ENCODE measurements around the gene FIS1. TPM values are rescaled to one million over a fixed set of nuclear protein-coding genes. Genes with fewer than 3 reads are reported as not detected.
"Not testable (repeated sequence)": the region's sequence is repeated elsewhere in the genome, so short reads cannot be mapped to it uniquely, and the experiment has no call there.

Gene FIS1
- total RNA-seq, 1 donor from 2014 or later, result 147 TPM

DNA sequence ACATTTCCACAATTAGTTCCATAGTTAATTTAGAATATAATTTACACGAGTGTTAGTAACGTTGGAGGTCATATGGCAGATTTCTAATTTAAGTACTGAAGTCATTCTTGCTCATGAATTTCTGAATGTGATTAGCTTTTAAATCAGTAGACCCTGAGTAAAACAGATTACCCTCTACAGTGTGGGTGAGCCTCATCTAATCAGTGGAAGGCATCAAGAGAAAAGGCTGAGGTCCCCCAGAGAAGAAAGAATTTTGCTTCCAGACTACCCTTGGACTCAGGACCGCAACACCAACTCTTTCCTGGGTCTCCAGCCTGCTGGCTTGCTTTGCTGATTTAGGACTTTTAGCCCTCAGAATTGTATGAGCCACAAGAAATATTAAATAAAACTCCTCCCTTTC lies 43.6 kb upstream of the FIS1 start:
- intact Hi-C loops (cut with DNase I), result no loop called here
- Histone ChIP-seq H3K9me3 (no peaks in the 10 kb centered on the region), H3K36me3 (no peaks in the 10 kb centered on the region), H3K27me3 (peaks cover 27% of the 10 kb centered on the region), H3K27ac (no peak overlapping the region), H3K4me1 (no peaks in the 10 kb centered on the region), H3K4me3 (no peak overlapping the region)
- no peak for ATAC-seq
- DNase-seq, result no peak
- TF ChIP-seq, protein P1, sequence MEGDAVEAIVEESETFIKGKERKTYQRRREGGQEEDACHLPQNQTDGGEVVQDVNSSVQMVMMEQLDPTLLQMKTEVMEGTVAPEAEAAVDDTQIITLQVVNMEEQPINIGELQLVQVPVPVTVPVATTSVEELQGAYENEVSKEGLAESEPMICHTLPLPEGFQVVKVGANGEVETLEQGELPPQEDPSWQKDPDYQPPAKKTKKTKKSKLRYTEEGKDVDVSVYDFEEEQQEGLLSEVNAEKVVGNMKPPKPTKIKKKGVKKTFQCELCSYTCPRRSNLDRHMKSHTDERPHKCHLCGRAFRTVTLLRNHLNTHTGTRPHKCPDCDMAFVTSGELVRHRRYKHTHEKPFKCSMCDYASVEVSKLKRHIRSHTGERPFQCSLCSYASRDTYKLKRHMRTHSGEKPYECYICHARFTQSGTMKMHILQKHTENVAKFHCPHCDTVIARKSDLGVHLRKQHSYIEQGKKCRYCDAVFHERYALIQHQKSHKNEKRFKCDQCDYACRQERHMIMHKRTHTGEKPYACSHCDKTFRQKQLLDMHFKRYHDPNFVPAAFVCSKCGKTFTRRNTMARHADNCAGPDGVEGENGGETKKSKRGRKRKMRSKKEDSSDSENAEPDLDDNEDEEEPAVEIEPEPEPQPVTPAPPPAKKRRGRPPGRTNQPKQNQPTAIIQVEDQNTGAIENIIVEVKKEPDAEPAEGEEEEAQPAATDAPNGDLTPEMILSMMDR (IDR thresholded peaks at IDR 0.05), result no peak

- Histone ChIP-seq H3K9me3 (no peaks in the 10 kb centered on the region), H3K27me3 (peaks cover 15% of the 10 kb centered on the region), H3K4me1 (peaks cover 3% of the 10 kb centered on the region), H3K4me3 (no peak overlapping the region), H3K36me3 (no peaks in the 10 kb centered on the region), H3K27ac (no peak overlapping the region)
- intact Hi-C loops (cut with DNase I), result no loop called here
- TF ChIP-seq, protein P1 (IDR thresholded peaks at IDR 0.05), result no peak
- ATAC-seq, result peak; percentile 85
- DNase-seq, result peak; percentile 72
Measured at GRCh38 chr7:101287032-101287431, 42.2 kb upstream of the FIS1 start.

GRCh38 chr7:101285880-101286279 lies 41.0 kb upstream of the FIS1 start:
- intact Hi-C loops (cut with DNase I); H3K4me3 ChIP-seq; H3K9me3 ChIP-seq; H3K27ac ChIP-seq; H3K4me1 ChIP-seq; H3K36me3 ChIP-seq; H3K27me3 ChIP-seq: not testable (repeated sequence)
- ATAC-seq (peak; percentile 74), DNase-seq (peak; percentile 79)

DNA sequence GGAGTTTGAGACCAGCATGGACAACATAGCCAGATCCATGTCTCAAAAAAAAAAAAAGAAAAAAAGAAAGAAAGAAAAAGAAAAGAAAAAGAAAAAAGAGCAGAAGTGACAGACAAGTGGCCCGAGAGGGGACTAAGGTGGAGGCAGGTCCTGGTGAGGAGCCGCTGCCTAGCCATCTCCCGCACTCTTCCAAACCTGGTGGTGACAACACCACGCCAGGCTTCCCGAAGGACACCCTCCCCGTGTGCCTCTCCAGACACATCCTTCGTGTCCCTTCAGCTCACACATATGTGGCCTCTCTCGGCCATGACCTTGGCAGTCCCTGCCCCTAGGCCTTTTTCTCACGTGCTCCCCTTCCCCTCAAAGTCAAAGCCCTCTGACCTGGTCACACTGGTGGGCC lies 40.3 kb upstream of the FIS1 start:
- H3K4me1 ChIP-seq, result peaks cover 3% of the 10 kb centered on the region
- intact Hi-C loops (cut with DNase I), result no loop called here
- H3K36me3 ChIP-seq, result no peaks in the 10 kb centered on the region
- ATAC-seq (no peak), DNase-seq (no peak)
- H3K9me3 ChIP-seq, result no peaks in the 10 kb centered on the region
- H3K27me3 ChIP-seq, result no peaks in the 10 kb centered on the region
- H3K4me3 ChIP-seq, result no peak overlapping the region
- H3K27ac ChIP-seq, result no peak overlapping the region
- TF ChIP-seq, protein P1 (IDR thresholded peaks at IDR 0.05), result no peak

DNA sequence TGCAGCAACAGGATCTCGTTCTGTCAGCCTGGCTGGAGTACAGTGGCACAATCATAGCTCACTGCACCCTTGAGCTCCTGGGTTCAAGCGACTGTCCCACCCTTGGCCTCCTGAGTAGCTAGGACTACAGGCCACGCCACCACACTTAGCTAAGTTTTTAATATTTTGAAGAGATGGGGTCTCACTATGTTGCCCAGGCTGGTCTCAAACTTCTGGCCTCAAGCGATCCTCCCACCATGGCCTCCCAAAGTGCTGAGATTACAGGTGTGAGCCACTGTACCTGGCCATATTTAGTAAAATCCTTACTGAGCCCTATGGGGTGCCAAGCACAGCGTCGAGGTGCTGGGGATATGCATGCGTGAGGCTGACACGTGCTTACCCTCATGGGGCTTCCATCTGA lies 36.0 kb upstream of the FIS1 start:
- intact Hi-C loops (cut with DNase I), result loop anchor here (5.0 kb wide), 1 partner anchor 139 kb away; no protein-coding TSS in a partner anchor
- not testable (repeated sequence) for H3K4me3 ChIP-seq, H3K36me3 ChIP-seq, H3K27ac ChIP-seq, H3K4me1 ChIP-seq, DNase-seq, H3K9me3 ChIP-seq, ATAC-seq
- peaks cover 18% of the 10 kb centered on the region for H3K27me3 ChIP-seq

GRCh38 chr7:101278461-101279292 lies 33.8 kb upstream of the FIS1 start:
- Histone ChIP-seq H3K36me3 (no peaks in the 10 kb centered on the region), H3K27ac (no peak overlapping the region), H3K4me3 (no peak overlapping the region), H3K4me1 (peaks cover 3% of the 10 kb centered on the region), H3K9me3 (no peaks in the 10 kb centered on the region), H3K27me3 (peaks cover 18% of the 10 kb centered on the region)
- intact Hi-C loops (cut with DNase I), result no loop called here
- no peak for ATAC-seq
- TF ChIP-seq, protein P1 (IDR thresholded peaks at IDR 0.05), result no peak
- DNase-seq, result no peak
